Stomach smooth muscle (tissue), 2 donors: ENCODE results near the gene ZFYVE28.
A peak's percentile ranks its signal among the peaks of the same experiment; 100 is the strongest.

Experiments used
- H3K27ac ChIP-seq: one replicate; pipeline ENCODE4 v1.7.0; 2013; ENCODE audit warnings: mild to moderate bottlenecking, low read length, inconsistent platforms
- H3K27me3 ChIP-seq, 2 donors: one replicate each; pipeline ENCODE4 v1.7.0; 2013; ENCODE audit warnings: low read length in 2 of 2; ENCODE audit not compliant: insufficient read depth in 2 of 2, control insufficient read depth in 1 of 2
- H3K36me3 ChIP-seq, 2 donors: one replicate each; pipeline ENCODE4 v1.7.0; 2013; ENCODE audit warnings: low read length in 2 of 2; ENCODE audit not compliant: control insufficient read depth in 2 of 2, insufficient read depth in 2 of 2
- H3K4me1 ChIP-seq: one replicate; pipeline ENCODE4 v1.7.0; 2013; ENCODE audit warnings: low read length; ENCODE audit not compliant: control insufficient read depth, insufficient read depth
- H3K4me3 ChIP-seq, 2 donors: one replicate each; pipeline ENCODE4 v1.7.0; 2013; ENCODE audit warnings: low read length in 2 of 2
- H3K9ac ChIP-seq, 2 donors: one replicate each; pipeline ENCODE4 v1.7.0; 2013; ENCODE audit warnings: low read length in 2 of 2, mild to moderate bottlenecking in 1 of 2
- H3K9me3 ChIP-seq, 2 donors: one replicate each; pipeline ENCODE4 v1.7.0; 2013; ENCODE audit warnings: low read length in 2 of 2; ENCODE audit not compliant: control insufficient read depth in 2 of 2
- donor health status: healthy.
- donor health status: Pancreatic carcinoma.

ZFYVE28 gene

DNA sequence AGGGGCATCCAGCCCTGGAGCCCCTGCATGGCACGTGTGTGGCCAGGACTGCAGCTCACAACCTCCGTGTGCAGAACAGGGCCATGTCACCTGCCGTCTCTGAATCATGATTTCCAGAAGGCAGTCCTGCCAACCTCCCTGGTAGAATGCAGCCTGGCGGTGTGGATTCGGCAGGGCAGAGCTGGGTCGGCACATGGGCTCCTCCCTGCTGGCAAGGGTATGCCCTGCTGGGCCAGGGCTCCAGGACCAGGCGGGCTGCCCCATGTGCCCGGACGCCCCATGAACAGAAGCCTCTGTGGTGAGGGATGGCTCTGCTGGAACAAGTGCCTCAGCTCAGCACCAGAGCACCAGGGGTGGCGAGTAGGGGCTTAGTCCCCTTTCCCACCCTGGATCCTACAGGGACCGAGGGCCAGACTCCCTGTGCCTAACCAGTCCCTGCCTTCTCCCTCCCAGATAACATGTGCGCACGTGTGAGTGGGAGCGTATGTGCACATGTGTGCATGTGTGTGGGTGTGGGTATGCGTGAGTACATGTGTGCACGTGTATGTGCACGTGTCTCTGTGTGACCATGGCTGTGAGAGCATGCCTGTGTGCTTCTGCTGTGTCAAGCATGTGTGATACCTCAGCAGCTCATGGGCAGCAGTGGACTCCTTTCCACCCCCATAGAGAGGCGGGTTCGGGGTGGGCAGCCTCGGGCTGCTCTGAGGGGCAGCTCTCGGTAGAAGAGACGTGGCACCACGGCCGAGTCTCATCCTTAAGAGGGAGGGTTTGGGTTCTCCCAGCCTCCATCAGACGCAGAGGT, 146.2 kb downstream of the ZFYVE28 start:
- no peak overlapping the region for H3K4me3 ChIP-seq
- H3K9ac ChIP-seq: no peak overlapping the region
- no peak overlapping the region for H3K27ac ChIP-seq
- H3K27me3 ChIP-seq: no peaks in the 10 kb centered on the region
- peaks cover 1% of the 10 kb centered on the region for H3K4me1 ChIP-seq
- H3K36me3 ChIP-seq: peaks cover 0 to 2% of the 10 kb centered on the region in 2 donors
- H3K9me3 ChIP-seq: no peaks in the 10 kb centered on the region

DNA sequence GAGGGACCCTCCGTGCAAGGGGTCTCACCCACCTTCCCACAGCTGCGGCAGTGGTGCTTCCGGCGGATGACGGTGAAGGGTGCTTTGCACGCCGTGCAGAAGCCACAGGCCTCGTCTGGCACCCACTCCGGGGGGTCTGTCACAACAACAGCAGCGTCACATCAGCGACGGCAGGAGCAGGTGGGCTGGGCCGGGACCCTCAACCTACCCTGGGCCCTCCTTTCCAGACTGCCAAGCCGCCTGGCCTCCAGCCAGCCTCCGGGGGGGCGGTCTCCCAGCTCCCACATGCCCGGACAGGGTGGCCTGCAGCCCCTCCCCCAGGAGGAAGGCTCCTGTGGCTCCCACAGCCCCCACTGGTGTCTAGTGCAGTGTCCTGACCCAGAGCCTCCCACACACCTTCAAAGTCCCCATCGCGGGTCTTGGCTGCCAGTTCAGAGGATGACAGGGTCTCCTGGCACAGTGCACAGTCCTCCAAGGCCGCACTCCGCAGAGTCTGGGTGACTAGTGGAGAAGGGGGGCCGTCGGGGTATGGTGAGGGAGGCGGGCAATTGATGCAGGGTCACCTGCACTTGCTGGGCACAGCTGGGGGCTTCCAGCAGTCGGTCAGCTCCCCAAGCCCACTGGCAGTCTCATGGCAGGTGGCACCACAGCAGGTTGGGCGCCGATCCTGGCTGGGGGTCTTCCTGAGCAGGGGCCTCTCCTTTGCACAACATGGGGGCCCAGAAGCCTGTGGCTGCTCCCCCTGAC, 147.0 kb downstream of the ZFYVE28 start:
- no peak overlapping the region for H3K9ac ChIP-seq
- H3K36me3 ChIP-seq: peaks cover 0 to 2% of the 10 kb centered on the region in 2 donors
- H3K9me3 ChIP-seq: no peaks in the 10 kb centered on the region
- no peaks in the 10 kb centered on the region for H3K27me3 ChIP-seq
- peaks cover 9% of the 10 kb centered on the region for H3K4me1 ChIP-seq
- no peak overlapping the region for H3K27ac ChIP-seq
- no peak overlapping the region for H3K4me3 ChIP-seq

DNA sequence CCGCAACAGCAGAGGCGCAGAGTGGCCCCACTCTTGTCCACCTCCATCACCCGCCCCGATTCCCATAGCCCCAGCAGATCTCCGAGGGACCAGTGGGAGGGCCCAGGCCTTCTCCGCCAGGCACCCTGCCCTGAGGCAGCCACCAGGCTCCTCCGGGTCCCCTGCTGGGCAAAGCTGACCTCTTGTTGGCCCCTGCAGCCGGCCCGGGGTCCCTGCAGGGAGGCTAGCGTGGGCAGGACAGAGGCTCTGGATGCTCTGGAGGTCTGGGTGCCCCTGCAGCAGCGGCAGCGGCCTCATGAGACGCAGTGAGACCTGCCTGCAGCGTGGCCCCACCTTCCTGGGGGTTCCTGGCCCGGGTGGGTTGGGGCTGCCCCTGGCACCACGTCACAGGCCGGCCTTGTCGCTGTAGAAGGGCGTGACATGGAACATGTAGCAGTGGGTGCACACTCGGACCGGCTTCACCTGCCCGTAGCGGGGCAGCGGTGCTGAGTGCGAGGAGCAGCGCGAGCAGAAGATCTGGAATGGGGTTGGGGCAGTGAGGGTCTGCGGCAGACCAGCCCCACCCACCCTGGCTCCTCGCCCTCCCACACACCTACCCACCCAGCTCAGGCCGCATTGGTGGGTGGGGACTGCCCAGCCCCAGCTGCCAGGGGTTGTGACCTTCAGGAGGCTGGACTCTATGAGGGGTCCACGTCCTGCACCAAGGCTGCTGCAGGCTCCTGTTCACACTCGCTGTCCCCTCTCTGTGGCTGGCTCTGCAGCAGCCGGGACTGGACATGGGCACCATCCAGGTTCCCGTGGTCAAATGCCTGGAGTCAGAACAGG, 147.9 kb downstream of the ZFYVE28 start:
- no peak overlapping the region for H3K27ac ChIP-seq
- H3K4me1 ChIP-seq: peaks cover 16% of the 10 kb centered on the region
- no peaks in the 10 kb centered on the region for H3K9me3 ChIP-seq
- H3K4me3 ChIP-seq: no peak overlapping the region
- no peaks in the 10 kb centered on the region for H3K27me3 ChIP-seq
- no peak overlapping the region for H3K9ac ChIP-seq
- peaks cover 0 to 2% of the 10 kb centered on the region in 2 donors for H3K36me3 ChIP-seq

DNA sequence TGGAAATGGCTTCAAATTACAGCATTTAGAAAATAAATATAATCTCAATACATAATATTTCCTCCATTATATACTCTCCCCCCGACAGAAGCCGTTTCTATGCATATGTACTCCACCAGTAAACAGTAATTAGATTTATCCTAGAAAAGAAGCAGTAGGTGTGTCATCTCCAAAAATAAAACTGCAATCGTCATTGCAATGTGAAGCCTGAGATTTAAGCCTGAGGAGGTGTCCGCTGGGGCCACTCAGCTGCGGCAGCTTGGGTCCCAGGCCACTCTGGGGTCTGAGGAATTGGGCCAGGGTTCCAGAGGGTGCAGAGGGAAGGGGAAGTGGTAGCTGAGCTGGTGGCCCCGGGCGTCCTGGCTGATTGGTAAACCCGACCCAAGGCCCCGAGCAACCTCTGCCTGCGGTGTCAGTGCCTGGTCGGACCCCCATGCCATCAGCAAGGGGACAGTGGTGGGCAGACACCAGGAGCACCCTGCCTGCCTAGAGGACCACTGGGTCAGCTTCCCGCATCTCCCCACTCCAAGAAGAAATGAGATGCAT, 148.8 kb downstream of the ZFYVE28 start:
- Histone ChIP-seq H3K27me3 (no peaks in the 10 kb centered on the region), H3K4me3 (no peak overlapping the region), H3K36me3 (peaks cover 0 to 2% of the 10 kb centered on the region in 2 donors), H3K9ac (no peak overlapping the region), H3K27ac (no peak overlapping the region), H3K4me1 (peaks cover 23% of the 10 kb centered on the region), H3K9me3 (no peaks in the 10 kb centered on the region)

DNA sequence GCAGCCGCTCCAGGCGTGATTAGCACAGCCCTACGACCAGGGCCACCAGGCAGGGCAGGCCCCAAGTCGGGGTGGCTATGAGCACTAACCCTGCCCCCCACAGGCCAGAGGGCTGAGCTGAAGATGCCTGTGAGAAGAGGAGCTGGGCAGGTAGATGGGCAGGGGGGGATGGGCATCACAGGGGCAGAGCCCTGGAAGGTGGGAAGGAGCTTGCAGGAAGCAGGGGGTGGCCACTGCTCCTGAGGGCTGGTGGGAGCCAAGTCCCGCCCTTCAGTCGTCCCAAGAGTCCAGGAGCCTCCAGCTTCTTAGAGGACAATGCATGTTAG, 149.3 kb downstream of the ZFYVE28 start:
- H3K4me1 ChIP-seq: peaks cover 26% of the 10 kb centered on the region
- H3K9me3 ChIP-seq: no peaks in the 10 kb centered on the region
- peaks cover 0 to 2% of the 10 kb centered on the region in 2 donors for H3K36me3 ChIP-seq
- no peak overlapping the region for H3K27ac ChIP-seq
- no peaks in the 10 kb centered on the region for H3K27me3 ChIP-seq
- no peak overlapping the region for H3K9ac ChIP-seq
- H3K4me3 ChIP-seq: no peak overlapping the region

DNA sequence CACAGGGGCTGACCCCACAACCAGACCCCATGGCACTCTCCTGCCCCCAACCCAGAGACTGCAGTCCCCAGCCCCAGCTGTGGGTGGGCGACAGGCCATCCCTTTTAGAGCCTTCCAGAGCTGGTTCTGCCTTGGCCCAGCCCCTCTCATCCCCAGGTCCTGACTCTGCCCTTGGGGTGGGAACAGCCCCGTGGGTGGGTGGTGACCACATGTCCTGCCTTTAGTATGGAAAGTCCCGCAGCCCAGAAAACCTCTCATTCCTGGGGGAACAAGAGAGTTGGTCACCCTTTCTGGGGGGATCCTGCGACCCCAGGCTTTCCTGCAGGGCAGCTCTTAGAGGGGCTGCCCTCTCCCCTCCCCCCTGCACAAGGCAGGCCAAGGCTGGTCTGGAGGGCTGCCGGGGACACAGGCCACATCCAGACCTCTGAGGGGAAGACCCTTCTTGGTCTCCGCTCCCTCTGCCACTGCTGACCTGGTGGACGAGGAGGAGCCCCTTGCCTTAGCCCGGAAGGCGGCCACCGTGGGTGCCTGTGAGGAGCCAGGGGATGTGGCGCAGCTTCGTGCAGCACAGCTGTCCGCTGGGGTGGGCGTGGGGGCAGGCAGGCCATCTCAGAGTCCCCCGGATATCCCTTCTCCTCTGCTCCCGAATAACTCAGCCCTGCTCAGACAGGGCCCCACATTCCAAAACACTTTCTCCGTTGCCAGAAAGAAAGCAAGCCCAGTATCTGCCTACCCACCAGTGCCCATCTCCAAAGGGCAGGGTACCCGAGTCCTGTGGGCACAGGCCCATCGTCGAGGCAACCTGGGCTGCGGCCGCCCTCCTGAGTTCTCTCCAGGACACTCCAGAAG, 149.9 kb downstream of the ZFYVE28 start:
- Histone ChIP-seq H3K9me3 (no peaks in the 10 kb centered on the region), H3K4me1 (peaks cover 32% of the 10 kb centered on the region), H3K9ac (no peak overlapping the region), H3K4me3 (no peak overlapping the region), H3K36me3 (peaks cover 0 to 2% of the 10 kb centered on the region in 2 donors), H3K27me3 (no peaks in the 10 kb centered on the region), H3K27ac (no peak overlapping the region)

DNA sequence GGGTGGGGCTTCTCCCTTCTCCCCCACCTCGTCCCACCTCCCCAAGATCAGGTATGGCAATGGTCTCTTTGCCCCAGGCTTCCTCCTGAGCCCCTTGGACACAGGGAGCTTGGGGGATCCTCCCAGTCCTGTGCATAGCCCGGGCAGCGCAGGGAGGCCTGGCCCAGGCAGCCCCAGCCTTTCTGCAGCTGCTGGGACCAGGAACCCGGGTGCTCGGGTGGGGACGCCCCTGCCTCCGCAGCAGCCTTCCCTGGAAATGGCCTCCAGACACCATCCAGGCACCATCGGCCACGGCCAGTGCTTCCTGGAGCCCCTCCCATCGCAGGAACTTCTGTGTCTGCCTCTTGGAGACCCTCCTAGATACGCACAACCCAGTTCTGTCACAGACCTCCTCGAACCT, 150.6 kb downstream of the ZFYVE28 start:
- Histone ChIP-seq H3K9me3 (no peaks in the 10 kb centered on the region), H3K27me3 (no peaks in the 10 kb centered on the region), H3K36me3 (peaks cover 0 to 1% of the 10 kb centered on the region in 2 donors), H3K27ac (no peak overlapping the region), H3K4me1 (peaks cover 38% of the 10 kb centered on the region), H3K9ac (no peak overlapping the region), H3K4me3 (no peak overlapping the region)

DNA sequence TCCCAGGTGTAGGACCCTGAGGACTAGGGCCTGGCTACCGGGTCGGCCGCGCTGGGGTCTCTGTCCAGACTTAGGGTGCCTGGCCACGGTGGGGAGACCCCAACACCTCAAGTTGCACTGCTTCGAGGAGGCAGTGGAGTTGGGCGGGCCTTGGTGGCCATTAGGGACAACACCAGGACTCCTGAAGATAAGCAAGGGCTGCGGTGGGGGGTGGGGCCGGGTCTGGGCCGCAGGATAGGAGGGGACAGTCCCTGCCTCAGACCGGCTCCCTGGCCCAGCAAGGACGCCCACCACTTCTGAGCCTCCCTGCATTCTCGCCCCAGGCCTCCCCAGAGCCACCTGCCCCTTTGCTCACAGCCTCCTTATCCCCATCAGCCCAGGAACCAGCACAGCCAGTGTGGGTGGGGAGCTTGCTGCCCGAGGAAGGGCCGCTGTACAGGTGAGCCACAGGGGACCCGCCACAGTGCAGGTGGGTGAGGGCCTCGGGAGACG, 151.1 kb downstream of the ZFYVE28 start:
- H3K36me3 ChIP-seq: no peaks in the 10 kb centered on the region
- no peak overlapping the region for H3K9ac ChIP-seq
- no peaks in the 10 kb centered on the region for H3K27me3 ChIP-seq
- peaks cover 43% of the 10 kb centered on the region for H3K4me1 ChIP-seq
- no peaks in the 10 kb centered on the region for H3K9me3 ChIP-seq
- H3K4me3 ChIP-seq: no peak overlapping the region
- no peak overlapping the region for H3K27ac ChIP-seq

DNA sequence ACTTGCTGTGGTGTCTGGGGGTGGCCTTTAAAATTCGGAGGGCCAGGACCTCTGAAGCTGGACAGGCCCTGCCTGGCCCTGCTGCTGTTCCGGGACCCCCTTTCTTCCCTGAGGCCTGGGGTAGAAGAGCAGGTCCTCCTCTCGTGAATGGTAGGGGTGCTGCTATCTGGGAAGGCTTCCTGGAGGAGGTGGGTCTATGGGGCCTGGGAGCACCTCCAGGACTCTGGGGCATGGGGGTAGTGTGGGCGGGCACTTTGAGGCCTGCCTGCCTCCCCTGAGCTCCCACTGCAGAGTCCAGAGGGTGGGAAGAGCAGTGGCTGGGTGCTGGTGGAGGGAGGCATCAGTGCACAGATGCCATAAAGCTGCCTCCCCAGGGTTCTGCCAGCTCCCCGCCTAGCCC, 151.6 kb downstream of the ZFYVE28 start:
- Histone ChIP-seq H3K4me1 (peaks cover 43% of the 10 kb centered on the region), H3K27me3 (no peaks in the 10 kb centered on the region), H3K9ac (no peak overlapping the region), H3K36me3 (no peaks in the 10 kb centered on the region), H3K9me3 (no peaks in the 10 kb centered on the region), H3K4me3 (no peak overlapping the region), H3K27ac (peak overlapping the region; percentile 46)

DNA sequence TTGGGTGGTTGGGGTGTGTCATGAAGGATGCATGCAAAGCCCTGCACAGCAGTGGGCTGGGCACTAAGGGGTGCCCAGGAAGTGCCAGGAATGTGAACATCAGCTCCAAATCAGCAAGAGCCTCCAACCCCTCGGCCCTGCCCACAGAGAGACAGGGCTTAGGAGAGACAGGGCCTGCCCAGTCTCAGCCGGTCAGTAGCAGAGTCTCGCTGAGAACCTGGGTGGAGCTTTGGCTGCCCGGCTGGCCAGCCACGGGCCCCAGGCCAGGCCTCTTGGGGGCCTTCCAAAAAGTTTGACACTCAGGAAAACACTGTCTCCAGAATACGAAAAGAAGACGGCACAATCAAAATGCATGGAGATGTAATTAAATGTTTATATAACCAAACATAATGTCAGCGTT, 152.3 kb downstream of the ZFYVE28 start:
- no peaks in the 10 kb centered on the region for H3K36me3 ChIP-seq
- H3K27ac ChIP-seq: peak overlapping the region; percentile 80
- peak overlapping the region; percentile 53 to 55 for H3K9ac ChIP-seq
- peak overlapping the region in 1 of 2 donors; percentile 35 for H3K4me3 ChIP-seq
- H3K9me3 ChIP-seq: no peaks in the 10 kb centered on the region
- H3K4me1 ChIP-seq: peaks cover 43% of the 10 kb centered on the region
- H3K27me3 ChIP-seq: no peaks in the 10 kb centered on the region
